ENCODE data around the gene REN.
A peak's percentile ranks its signal among the peaks of the same experiment; 100 is the strongest.

REN gene

DNA sequence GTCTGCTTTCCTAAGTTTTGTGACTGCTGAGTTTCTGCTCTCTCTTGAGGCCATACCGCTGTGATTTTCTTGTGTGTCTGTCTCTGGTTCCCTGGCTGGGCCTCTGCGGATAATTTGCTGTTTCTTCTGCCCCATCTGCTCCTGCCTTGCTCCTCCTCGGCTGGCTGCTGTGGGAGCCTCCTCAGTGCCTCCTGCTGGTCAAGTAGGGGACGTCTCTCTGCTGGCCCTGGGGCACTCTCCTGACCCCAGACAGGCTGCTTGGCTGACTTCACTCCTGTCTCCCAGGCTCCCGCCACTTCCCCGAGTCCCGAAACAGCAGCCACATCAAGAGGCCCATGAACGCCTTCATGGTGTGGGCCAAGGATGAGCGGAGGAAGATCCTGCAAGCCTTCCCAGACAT is 42.8 kb downstream of the REN start:
- TF ChIP-seq CTCF (conservative IDR thresholded peaks at IDR 0.05; ENCODE audit: low read depth): no peak
- no peak overlapping the region for H3K27ac ChIP-seq
- ChIA-PET CTCF (interaction anchor here (2.9 kb wide), 1 partner anchor 252 kb away, joined by 13 read pairs; no protein-coding TSS in a partner anchor), POLR2A (ENCODE audit: low non-redundant PET) (no interaction called here)
- DNase-seq (ENCODE audit: low spot score): no peak

DNA sequence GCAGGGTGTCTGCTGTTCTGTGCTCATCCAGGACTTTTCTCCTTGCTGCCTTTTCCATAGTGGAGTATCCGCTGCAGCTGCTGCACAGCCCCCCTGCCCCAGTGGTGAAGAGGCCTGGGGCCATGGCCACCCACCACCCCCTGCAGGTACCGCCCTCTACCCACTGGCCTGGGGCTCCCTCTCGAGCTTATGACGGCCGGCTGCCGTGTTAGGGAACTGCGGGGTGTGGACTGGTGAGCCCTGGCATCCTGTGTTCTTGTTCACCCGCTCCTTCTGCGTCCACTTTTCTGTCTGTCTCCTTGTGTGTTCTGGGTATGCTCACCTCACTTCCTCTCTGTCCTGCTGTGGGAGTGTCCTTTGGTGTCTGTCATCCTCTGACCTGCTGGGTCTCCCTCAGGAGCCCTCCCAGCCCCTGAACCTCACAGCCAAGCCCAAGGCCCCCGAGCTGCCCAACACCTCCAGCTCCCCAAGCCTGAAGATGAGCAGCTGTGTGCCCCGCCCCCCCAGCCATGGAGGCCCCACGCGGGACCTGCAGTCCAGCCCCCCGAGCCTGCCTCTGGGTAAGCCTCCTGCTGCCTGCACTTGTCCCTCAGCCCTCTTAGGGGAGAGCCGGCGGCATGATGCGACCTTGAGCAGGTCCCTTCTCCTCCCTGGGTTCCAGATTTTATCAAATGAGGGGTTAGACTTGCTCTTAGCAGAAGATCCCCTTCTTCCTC is 44.1 kb downstream of the REN start:
- ChIA-PET POLR2A (ENCODE audit: low non-redundant PET) (no interaction called here), CTCF (interaction anchor here (0.8 to 1.0 kb wide), 2 partner anchors 42 to 251 kb away, joined by 3 read pairs; no protein-coding TSS in a partner anchor)
- no peak overlapping the region for H3K27ac ChIP-seq
- no peak for TF ChIP-seq CTCF (conservative IDR thresholded peaks at IDR 0.05; ENCODE audit: low read depth)
- no peak for DNase-seq (ENCODE audit: low spot score)

DNA sequence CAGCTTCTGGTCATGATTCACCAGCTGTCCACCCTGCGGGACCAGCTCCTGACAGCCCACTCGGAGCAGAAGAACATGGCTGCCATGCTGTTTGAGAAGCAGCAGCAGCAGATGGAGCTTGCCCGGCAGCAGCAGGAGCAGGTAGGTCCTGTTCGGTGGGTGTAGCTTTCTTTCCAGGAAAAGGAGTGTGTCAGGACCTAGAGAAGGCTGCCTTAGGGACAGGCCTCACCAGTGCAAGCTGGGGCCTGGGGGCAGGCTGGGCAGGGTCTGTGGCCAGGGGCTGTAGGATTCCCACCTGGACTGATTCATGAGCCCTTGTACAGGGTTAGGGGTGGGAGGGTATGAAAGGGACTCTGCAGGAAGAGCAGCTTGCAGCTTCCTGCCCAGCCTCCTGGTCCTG is 49.6 kb downstream of the REN start:
- CTCF ChIA-PET: interaction anchor here (1.5 to 8.2 kb wide), 2 partner anchors 12 to 246 kb away, joined by 9 to 56 read pairs; no protein-coding TSS in a partner anchor
- POLR2A ChIA-PET (ENCODE audit: low non-redundant PET): interaction anchor here (0.6 kb wide), 1 partner anchor 52 kb away, joined by 3 read pairs; no protein-coding TSS in a partner anchor
- H3K27ac ChIP-seq: peak overlapping the region; percentile 25
- no peak for DNase-seq (ENCODE audit: low spot score)
- TF ChIP-seq CTCF (conservative IDR thresholded peaks at IDR 0.05; ENCODE audit: low read depth): no peak

GRCh38 chr1:204115116-204115515 is 51.0 kb downstream of the REN start:
- POLR2A ChIA-PET (ENCODE audit: low non-redundant PET): no interaction called here
- no peak for DNase-seq (ENCODE audit: low spot score)
- CTCF ChIA-PET: interaction anchor here (0.6 to 8.2 kb wide), 4 partner anchors 14 to 246 kb away, joined by 3 to 56 read pairs (median 4); no protein-coding TSS in a partner anchor
- no peak overlapping the region for H3K27ac ChIP-seq
- TF ChIP-seq CTCF (conservative IDR thresholded peaks at IDR 0.05; ENCODE audit: low read depth): no peak

- CTCF ChIA-PET: interaction anchor here (0.6 to 8.2 kb wide), 2 partner anchors 14 to 38 kb away, joined by 3 to 56 read pairs; no protein-coding TSS in a partner anchor
- DNase-seq (ENCODE audit: low spot score): no peak
- POLR2A ChIA-PET (ENCODE audit: low non-redundant PET): no interaction called here
- H3K27ac ChIP-seq: no peak overlapping the region
- TF ChIP-seq CTCF (conservative IDR thresholded peaks at IDR 0.05; ENCODE audit: low read depth): no peak
Observed at GRCh38 chr1:204114606-204115005, 51.5 kb downstream of the REN start.

- ChIA-PET POLR2A (ENCODE audit: low non-redundant PET) (no interaction called here), CTCF (interaction anchor here (0.6 to 8.2 kb wide), 3 partner anchors 15 to 250 kb away, joined by 3 to 56 read pairs (median 3); no protein-coding TSS in a partner anchor)
- no peak for DNase-seq (ENCODE audit: low spot score)
- H3K27ac ChIP-seq: no peak overlapping the region
- no peak for TF ChIP-seq CTCF (conservative IDR thresholded peaks at IDR 0.05; ENCODE audit: low read depth)
Observed at GRCh38 chr1:204113896-204114295, 52.2 kb downstream of the REN start.

All from RWPE1 (cell line).